OCI-LY3 (cell line): ENCODE data around the gene ZNF548.

Experiments used
- EZH2phosphoT487 ChIP-seq: fragments of 200-600 bp; shearing (Covaris generic); IDR thresholded peaks from 2 replicates; pipeline ENCODE4 v1.6.1; 2018; ENCODE audit warnings: antibody characterized with exemption, mixed run types, low read depth
- TF ChIP-seq, protein P1 (sequence below): fragments of 200-600, 300-600 bp; sonication (generic); IDR thresholded peaks from 2 replicates; pipeline ENCODE4 v1.5.1; 2014; ENCODE audit warnings: antibody characterized with exemption, low read length, low read depth

DNA sequence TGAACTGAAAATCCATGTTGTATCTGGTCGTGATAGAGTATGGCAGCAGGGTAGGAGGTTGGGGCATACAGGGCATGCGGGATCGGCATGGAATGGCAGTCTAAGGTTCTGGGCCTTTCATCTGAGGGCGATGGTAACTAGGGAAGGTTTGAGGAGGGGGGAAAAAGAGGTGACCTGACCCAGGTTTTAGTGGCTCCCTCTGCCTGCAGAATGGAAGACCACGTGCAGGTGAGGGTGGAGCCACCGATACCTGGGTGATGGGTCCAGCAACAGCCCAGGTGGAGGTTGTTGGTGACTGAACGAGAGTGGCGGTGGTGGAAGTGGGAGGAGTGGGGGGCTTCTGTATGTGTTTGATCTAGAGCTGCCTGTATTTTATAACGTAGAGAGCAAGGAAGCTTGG is 49.3 kb downstream of the ZNF548 start:
- TF ChIP-seq, protein P1, sequence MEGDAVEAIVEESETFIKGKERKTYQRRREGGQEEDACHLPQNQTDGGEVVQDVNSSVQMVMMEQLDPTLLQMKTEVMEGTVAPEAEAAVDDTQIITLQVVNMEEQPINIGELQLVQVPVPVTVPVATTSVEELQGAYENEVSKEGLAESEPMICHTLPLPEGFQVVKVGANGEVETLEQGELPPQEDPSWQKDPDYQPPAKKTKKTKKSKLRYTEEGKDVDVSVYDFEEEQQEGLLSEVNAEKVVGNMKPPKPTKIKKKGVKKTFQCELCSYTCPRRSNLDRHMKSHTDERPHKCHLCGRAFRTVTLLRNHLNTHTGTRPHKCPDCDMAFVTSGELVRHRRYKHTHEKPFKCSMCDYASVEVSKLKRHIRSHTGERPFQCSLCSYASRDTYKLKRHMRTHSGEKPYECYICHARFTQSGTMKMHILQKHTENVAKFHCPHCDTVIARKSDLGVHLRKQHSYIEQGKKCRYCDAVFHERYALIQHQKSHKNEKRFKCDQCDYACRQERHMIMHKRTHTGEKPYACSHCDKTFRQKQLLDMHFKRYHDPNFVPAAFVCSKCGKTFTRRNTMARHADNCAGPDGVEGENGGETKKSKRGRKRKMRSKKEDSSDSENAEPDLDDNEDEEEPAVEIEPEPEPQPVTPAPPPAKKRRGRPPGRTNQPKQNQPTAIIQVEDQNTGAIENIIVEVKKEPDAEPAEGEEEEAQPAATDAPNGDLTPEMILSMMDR = no peak
- no peak for TF ChIP-seq EZH2phosphoT487
